Neural progenitor cell (in vitro differentiated cells): ENCODE results near the gene SCP2. TPM values are rescaled to one million over a fixed set of nuclear protein-coding genes. Genes with fewer than 3 reads are reported as not detected.
"Not testable (repeated sequence)": the region's sequence is repeated elsewhere in the genome, so short reads cannot be mapped to it uniquely, and the experiment has no call there.

Source experiments
- DNase-seq: peaks from one replicate; pipeline ENCODE4 v3.0.0-alpha.2; 2016; ENCODE audit warnings: low spot score
- H2AFZ ChIP-seq: fragments of 200-600 bp; sonication (generic); replicated peaks from 2 replicates; pipeline ENCODE4 v1.6.1; 2016; ENCODE audit warnings: antibody characterized with exemption
- H3F3A ChIP-seq: fragments of 200-600 bp; sonication (generic); 2 replicates; pipeline ENCODE4 v1.6.1; 2016; ENCODE audit warnings: antibody characterized with exemption, low read depth
- H3K27ac ChIP-seq: fragments of 200-600 bp; sonication (generic); 2 replicates; pipeline ENCODE4 v1.5.1; 2016; ENCODE audit warnings: mild to moderate bottlenecking
- H3K27me3 ChIP-seq: fragments of 200-600 bp; sonication (generic); 2 replicates; pipeline ENCODE4 v1.6.1; 2016; ENCODE audit warnings: mild to moderate bottlenecking, moderate library complexity
- H3K36me3 ChIP-seq: fragments of 200-600 bp; sonication (generic); 2 replicates; pipeline ENCODE4 v1.5.1; 2016
- H3K4me1 ChIP-seq: fragments of 200-600 bp; sonication (generic); 2 replicates; pipeline ENCODE4 v1.6.1; 2016; ENCODE audit warnings: mixed run types
- H3K4me2 ChIP-seq: fragments of 200-600 bp; sonication (generic); 2 replicates; pipeline ENCODE4 v1.6.1; 2016
- H3K4me3 ChIP-seq: fragments of 200-600 bp; sonication (generic); 2 replicates; pipeline ENCODE4 v1.5.1; 2016
- H3K79me2 ChIP-seq: fragments of 200-600 bp; sonication (generic); 2 replicates; pipeline ENCODE4 v1.6.1; 2016; ENCODE audit warnings: low read depth
- H3K9ac ChIP-seq: fragments of 200-600 bp; sonication (generic); 2 replicates; pipeline ENCODE4 v1.6.1; 2016
- H3K9me3 ChIP-seq: fragments of 200-600 bp; sonication (generic); 2 replicates; pipeline ENCODE4 v1.5.1; 2016; ENCODE audit warnings: low read depth
- H4K20me1 ChIP-seq: fragments of 200-600 bp; sonication (generic); 2 replicates; pipeline ENCODE4 v1.6.1; 2016; ENCODE audit warnings: low read depth
- H3K27ac Mint-ChIP-seq: 3 replicates; pipeline ENCODE4 v1.8.0; 2021; ENCODE audit warnings: mixed read lengths
- H3K27me3 Mint-ChIP-seq: 2 replicates; pipeline ENCODE4 v1.8.0; 2022; ENCODE audit warnings: low read depth, mild to moderate bottlenecking, inconsistent platforms, moderate library complexity, mixed read lengths; ENCODE audit not compliant: insufficient read depth
- H3K36me3 Mint-ChIP-seq: 3 replicates; pipeline ENCODE4 v1.8.0; 2021; ENCODE audit warnings: mixed read lengths
- H3K4me1 Mint-ChIP-seq: 3 replicates; pipeline ENCODE4 v1.8.0; 2021; ENCODE audit warnings: mixed read lengths
- H3K4me3 Mint-ChIP-seq: 3 replicates; pipeline ENCODE4 v1.8.0; 2021; ENCODE audit warnings: mild to moderate bottlenecking, moderate library complexity, mixed read lengths
- H3K9me3 Mint-ChIP-seq: 3 replicates; pipeline ENCODE4 v1.8.0; 2020; ENCODE audit warnings: mixed read lengths
- CTCF ChIP-seq: fragments of 200-600 bp; sonication (generic); IDR thresholded peaks from 2 replicates; pipeline ENCODE4 v1.5.1; 2017; ENCODE audit warnings: antibody characterized with exemption, mild to moderate bottlenecking
- EZH2 ChIP-seq: fragments of 200-600 bp; sonication (generic); IDR thresholded peaks from 2 replicates; pipeline ENCODE4 v1.6.1; 2017; ENCODE audit warnings: antibody characterized with exemption, mild to moderate bottlenecking, moderate library complexity
- EZH2phosphoT487 ChIP-seq: fragments of 200-600 bp; sonication (generic); IDR thresholded peaks from 2 replicates; pipeline ENCODE4 v1.6.1; 2017; ENCODE audit warnings: antibody characterized with exemption
- total RNA-seq: library from RNA; depleted of rRNA; stranded (reverse); fragments of >200 nt; gene quantifications from 2 replicates; pipeline ENCODE4 v1.2.3, GENCODE V29; 2015; ENCODE audit warnings: low replicate concordance

Gene SCP2
- total RNA-seq, 1 donor from 2014 or later = 101 TPM

DNA sequence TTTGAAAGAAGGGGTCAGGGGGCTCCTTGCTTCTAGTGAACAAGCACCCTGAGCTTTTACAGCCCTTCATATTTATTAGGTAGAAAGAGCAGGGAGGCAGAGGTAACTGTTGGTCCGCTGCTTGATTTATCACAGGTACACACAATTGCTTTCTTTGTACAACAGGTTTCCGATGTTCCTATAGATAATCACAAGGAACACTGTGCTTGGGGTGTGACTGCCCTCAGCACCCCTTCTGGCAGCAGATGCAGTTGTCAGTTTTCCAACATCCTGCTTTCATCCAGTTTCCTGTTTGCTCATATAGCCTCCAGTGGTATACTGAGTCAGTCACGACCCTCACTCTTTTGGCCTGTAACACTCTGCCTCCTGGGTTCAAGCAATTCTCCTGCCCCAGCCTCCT lies 40.6 kb downstream of the SCP2 start:
- H3K9me3 Mint-ChIP-seq = no peaks in the 10 kb centered on the region

DNA sequence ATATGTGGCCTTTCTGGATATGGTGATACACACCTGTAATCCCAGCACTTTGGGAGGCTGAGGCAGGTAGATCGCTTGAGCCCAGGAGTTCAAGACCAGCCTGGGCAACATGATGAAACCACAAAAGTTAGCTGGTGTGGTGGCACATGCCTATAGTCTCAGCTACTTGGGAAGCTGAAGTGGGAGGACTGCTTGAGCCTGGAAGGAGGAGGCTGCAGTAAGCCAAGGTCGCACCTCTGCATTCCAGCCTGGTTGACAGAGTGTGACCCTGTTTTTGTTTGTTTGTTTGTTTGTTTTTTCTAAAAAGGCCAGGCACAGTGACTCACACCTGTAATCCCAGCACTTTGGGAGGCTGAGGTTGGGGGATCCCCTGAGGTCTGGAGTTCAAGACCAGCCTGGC lies 42.2 kb downstream of the SCP2 start:
- not testable (repeated sequence) for H3K36me3 ChIP-seq, H3K27me3 Mint-ChIP-seq, H3K27ac ChIP-seq, H3K4me3 Mint-ChIP-seq, H3F3A ChIP-seq, H3K36me3 Mint-ChIP-seq, H3K4me1 ChIP-seq, H2AFZ ChIP-seq, H3K4me3 ChIP-seq, H3K9ac ChIP-seq, H3K4me2 ChIP-seq, H3K79me2 ChIP-seq, H3K9me3 ChIP-seq, DNase-seq, H3K4me1 Mint-ChIP-seq, H3K9me3 Mint-ChIP-seq, H3K27ac Mint-ChIP-seq, H3K27me3 ChIP-seq, H4K20me1 ChIP-seq

More for the DNA sequence above, 40.6 kb downstream of the SCP2 start:
- Histone ChIP-seq H3K79me2 (no peaks in the 10 kb centered on the region), H3K36me3 (no peaks in the 10 kb centered on the region), H3K9me3 (no peaks in the 10 kb centered on the region), H3F3A (no peaks in the 10 kb centered on the region), H3K27ac (no peak overlapping the region), H4K20me1 (no peaks in the 10 kb centered on the region), H3K27me3 (no peaks in the 10 kb centered on the region), H3K4me2 (no peak overlapping the region), H3K4me1 (no peaks in the 10 kb centered on the region), H3K4me3 (no peak overlapping the region), H2AFZ (no peak overlapping the region), H3K9ac (no peak overlapping the region)
- Mint-ChIP-seq H3K27ac (no peak overlapping the region), H3K4me3 (no peak overlapping the region), H3K4me1 (no peaks in the 10 kb centered on the region), H3K36me3 (no peaks in the 10 kb centered on the region), H3K27me3 (no peaks in the 10 kb centered on the region)
- no peak for DNase-seq
- TF ChIP-seq CTCF (no peak), EZH2 (no peak), EZH2phosphoT487 (no peak)

GRCh38 chr1:52970149-52970548 lies 43.1 kb downstream of the SCP2 start:
- H3K36me3 ChIP-seq = no peaks in the 10 kb centered on the region
- no peaks in the 10 kb centered on the region for H3K4me1 ChIP-seq
- H3K36me3 Mint-ChIP-seq = no peaks in the 10 kb centered on the region
- H3K4me3 ChIP-seq = no peak overlapping the region
- no peak overlapping the region for H3K27ac Mint-ChIP-seq
- H3K79me2 ChIP-seq = no peaks in the 10 kb centered on the region
- H2AFZ ChIP-seq = no peak overlapping the region
- H3K4me3 Mint-ChIP-seq = no peak overlapping the region
- no peak for TF ChIP-seq EZH2phosphoT487
- TF ChIP-seq EZH2 = no peak
- TF ChIP-seq CTCF = peak; percentile 52
- no peaks in the 10 kb centered on the region for H3K9me3 Mint-ChIP-seq
- no peak overlapping the region for H3K4me2 ChIP-seq
- no peak overlapping the region for H3K9ac ChIP-seq
- no peaks in the 10 kb centered on the region for H3F3A ChIP-seq
- DNase-seq = peak; percentile 33
- H4K20me1 ChIP-seq = no peaks in the 10 kb centered on the region
- H3K9me3 ChIP-seq = no peaks in the 10 kb centered on the region
- no peaks in the 10 kb centered on the region for H3K27me3 ChIP-seq
- no peaks in the 10 kb centered on the region for H3K4me1 Mint-ChIP-seq
- H3K27me3 Mint-ChIP-seq = peaks cover 2% of the 10 kb centered on the region
- no peak overlapping the region for H3K27ac ChIP-seq

DNA sequence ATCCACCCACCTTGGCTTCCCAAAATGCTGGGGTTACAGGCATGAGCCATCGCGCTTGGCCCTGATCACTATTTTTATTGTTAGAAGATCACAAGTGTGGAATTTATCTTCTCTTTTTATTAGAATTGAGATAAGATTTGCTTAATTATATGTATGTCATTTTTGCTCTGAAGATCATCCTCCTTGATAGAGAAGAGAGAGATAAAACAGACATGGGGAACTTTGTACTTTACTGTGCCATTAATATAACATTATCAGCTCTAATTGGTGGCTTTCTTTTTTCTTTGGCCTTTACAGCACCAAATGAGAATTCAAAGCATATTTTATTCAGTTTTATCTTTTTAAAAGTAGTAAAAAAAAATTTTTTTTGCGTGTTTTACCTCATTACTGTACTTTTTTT lies 46.8 kb downstream of the SCP2 start:
- H3K9me3 ChIP-seq = no peaks in the 10 kb centered on the region
- TF ChIP-seq CTCF (no peak), EZH2 (no peak), EZH2phosphoT487 (no peak)
- no peak overlapping the region for H3K4me3 Mint-ChIP-seq

More for the DNA sequence above, 46.8 kb downstream of the SCP2 start:
- H3K79me2 ChIP-seq = no peaks in the 10 kb centered on the region
- no peak overlapping the region for H3K4me2 ChIP-seq
- Mint-ChIP-seq H3K36me3 (no peaks in the 10 kb centered on the region), H3K9me3 (no peaks in the 10 kb centered on the region), H3K27ac (no peak overlapping the region), H3K4me1 (peaks cover 12% of the 10 kb centered on the region), H3K27me3 (peaks cover 2% of the 10 kb centered on the region)
- H3K27me3 ChIP-seq = no peaks in the 10 kb centered on the region
- no peak overlapping the region for H3K27ac ChIP-seq
- no peaks in the 10 kb centered on the region for H4K20me1 ChIP-seq
- no peaks in the 10 kb centered on the region for H3K36me3 ChIP-seq
- no peak overlapping the region for H3K4me3 ChIP-seq
- H3F3A ChIP-seq = peaks cover 6% of the 10 kb centered on the region
- no peak for DNase-seq
- peaks cover 13% of the 10 kb centered on the region for H3K4me1 ChIP-seq
- no peak overlapping the region for H2AFZ ChIP-seq
- no peak overlapping the region for H3K9ac ChIP-seq
